ENCODE measurements around the gene DYNLT5. TPM values are rescaled to one million over a fixed set of nuclear protein-coding genes. Genes with fewer than 3 reads are reported as not detected.

The DYNLT5 gene
- total and polyA plus RNA-seq, 12 donors, result 0.89 to 7.0 (median 1.5) TPM

GRCh38 chr1:66773227-66773626 is 21.0 kb downstream of the DYNLT5 start:
- no peak overlapping the region for H3K27ac ChIP-seq
- DNase-seq, result no peak
- no peaks in the 10 kb centered on the region for H3K27me3 ChIP-seq
- WGBS, 2 donors, result 91 to 97% methylated on average over 2 of the region's 2 CpGs
- peaks cover 0 to 24% (median 0%) of the 10 kb centered on the region in 9 donors for H3K36me3 ChIP-seq
- TF ChIP-seq CTCF (IDR thresholded peaks at IDR 0.05), result no peak
- no peak overlapping the region for H3K4me3 ChIP-seq
- no peaks in the 10 kb centered on the region for H3K4me1 ChIP-seq
- H3K9me3 ChIP-seq, result peaks cover 0 to 1% (median 0%) of the 10 kb centered on the region in 11 donors
- intact Hi-C loops (cut with DNase I), result loop anchor here in 1 of 10 donors (10.0 kb wide), 1 partner anchor 122 kb away; no protein-coding TSS in a partner anchor
- ATAC-seq, result no peak

GRCh38 chr1:66774438-66774837 is 22.2 kb downstream of the DYNLT5 start:
- ATAC-seq (no peak), DNase-seq (no peak)
- H3K9me3 ChIP-seq, result peaks cover 0 to 3% (median 0%) of the 10 kb centered on the region in 11 donors
- intact Hi-C loops (cut with DNase I), result loop anchor here in 1 of 10 donors (10.0 kb wide), 1 partner anchor 120 kb away; no protein-coding TSS in a partner anchor
- no peaks in the 10 kb centered on the region for H3K4me1 ChIP-seq
- TF ChIP-seq CTCF (IDR thresholded peaks at IDR 0.05), result no peak
- H3K36me3 ChIP-seq, result peaks cover 0 to 32% (median 0%) of the 10 kb centered on the region in 9 donors
- no peak overlapping the region for H3K4me3 ChIP-seq
- no peak overlapping the region for H3K27ac ChIP-seq
- no peaks in the 10 kb centered on the region for H3K27me3 ChIP-seq
- WGBS, 2 donors, result 77 to 80% methylated on average over 2 of the region's 2 CpGs

GRCh38 chr1:66775646-66776045 is 23.4 kb downstream of the DYNLT5 start:
- no peak for TF ChIP-seq CTCF (IDR thresholded peaks at IDR 0.05)
- 88 to 90% methylated on average over 3 of the region's 3 CpGs for WGBS, 2 donors
- intact Hi-C loops (cut with DNase I), result loop anchor here in 1 of 10 donors (10.0 kb wide), 1 partner anchor 119 kb away; no protein-coding TSS in a partner anchor

GRCh38 chr1:66777831-66778230 is 25.6 kb downstream of the DYNLT5 start:
- Histone ChIP-seq H3K9me3 (peaks cover 0 to 14% (median 0%) of the 10 kb centered on the region in 11 donors), H3K4me3 (no peak overlapping the region), H3K36me3 (peaks cover 0 to 17% (median 0%) of the 10 kb centered on the region in 9 donors), H3K27ac (no peak overlapping the region), H3K27me3 (no peaks in the 10 kb centered on the region), H3K4me1 (no peaks in the 10 kb centered on the region)
- ATAC-seq (no peak), DNase-seq (no peak)
- no peak for TF ChIP-seq CTCF (IDR thresholded peaks at IDR 0.05)
- intact Hi-C loops (cut with DNase I), result loop anchor here in 1 of 10 donors (10.0 kb wide), 1 partner anchor 117 kb away; no protein-coding TSS in a partner anchor
- 89 to 92% methylated on average over 3 of the region's 3 CpGs for WGBS, 2 donors

More at GRCh38 chr1:66775646-66776045, 23.4 kb downstream of the DYNLT5 start:
- Histone ChIP-seq H3K9me3 (peaks cover 0 to 9% (median 0%) of the 10 kb centered on the region in 11 donors), H3K27ac (no peak overlapping the region), H3K36me3 (peaks cover 0 to 32% (median 0%) of the 10 kb centered on the region in 9 donors), H3K4me1 (no peaks in the 10 kb centered on the region), H3K4me3 (no peak overlapping the region), H3K27me3 (no peaks in the 10 kb centered on the region)
- DNase-seq, result no peak
- ATAC-seq, result no peak

Measured in heart right ventricle (tissue), 16 donors.